Cerebellar cortex (tissue), 1 donor: Measurements from ENCODE around the gene NKIRAS2.

Source experiments
- DNase-seq: peaks from one replicate; pipeline ENCODE4 v3.0.0-alpha.2; 2015; ENCODE audit warnings: low spot score

NKIRAS2 gene

DNA sequence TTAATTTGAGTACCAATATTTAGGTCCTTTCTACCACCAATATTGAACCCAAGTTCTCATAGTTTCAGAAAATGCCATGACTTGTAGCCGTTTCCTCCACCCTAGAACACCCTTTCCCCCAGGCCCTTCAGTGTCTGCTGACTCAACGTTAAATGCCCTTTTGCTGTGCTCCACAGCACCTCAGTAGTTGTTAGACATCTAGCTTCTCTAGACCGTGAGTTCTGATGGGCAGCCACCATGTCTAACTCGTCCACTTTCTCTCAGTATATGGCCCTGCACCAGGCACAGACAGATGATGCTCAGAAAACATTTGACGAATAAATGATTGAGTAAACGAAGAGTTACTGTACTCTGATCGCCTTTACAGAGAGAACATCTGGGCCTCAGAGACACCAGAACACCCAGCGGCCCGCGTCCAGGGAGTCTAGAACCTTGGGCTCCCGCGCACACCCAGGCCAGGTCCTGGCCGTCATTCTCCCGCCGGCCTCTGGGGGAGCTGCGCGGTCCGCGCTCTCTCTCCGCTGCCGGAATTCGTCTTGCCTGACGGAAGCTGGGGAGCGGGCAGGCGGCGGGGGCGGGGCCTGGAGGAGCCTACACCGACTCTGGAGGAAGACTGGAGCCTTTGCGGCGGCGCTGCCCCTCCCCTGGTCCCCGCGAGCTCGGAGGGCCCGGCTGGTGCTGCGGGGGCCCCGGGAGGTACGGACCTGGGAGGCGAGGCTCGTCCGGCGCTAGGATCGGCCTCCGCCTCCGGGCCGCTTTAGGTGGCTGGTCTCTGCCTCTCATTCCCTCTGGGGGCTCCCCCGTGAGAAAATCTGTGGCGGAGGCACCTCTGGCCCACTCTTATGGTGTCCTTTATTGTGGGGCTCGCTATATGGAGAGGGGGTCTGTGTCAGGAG, at the start of gene NKIRAS2:
Gene NKIRAS2, plus strand, starts transcription at position 582 of the 896 bp plus-strand sequence. CDS start 1,488 bp downstream, outside the sequence.
- DNase-seq = peak; percentile 88

DNA sequence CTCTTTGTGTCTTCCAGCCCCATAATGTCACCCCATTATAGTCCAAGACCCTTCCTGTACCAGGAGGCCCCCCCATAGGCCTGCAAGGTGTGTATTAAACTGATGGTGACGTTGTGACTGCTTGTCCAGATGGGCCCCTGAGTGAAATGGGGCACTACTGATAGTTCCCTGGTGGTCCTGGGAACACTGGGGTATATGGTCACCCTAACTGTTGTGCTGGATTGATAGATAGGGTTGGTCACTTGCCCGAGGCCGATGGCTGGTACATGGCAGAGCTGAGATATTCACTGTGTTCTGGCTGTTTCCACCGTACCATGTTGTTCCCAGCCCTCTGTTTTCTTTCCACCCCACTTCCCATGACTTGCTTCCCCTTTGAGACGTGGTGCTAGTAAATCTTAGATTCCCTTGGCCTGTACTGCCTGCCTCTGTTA, 49.0 kb upstream of the NKIRAS2 start:
- DNase-seq = no peak

DNA sequence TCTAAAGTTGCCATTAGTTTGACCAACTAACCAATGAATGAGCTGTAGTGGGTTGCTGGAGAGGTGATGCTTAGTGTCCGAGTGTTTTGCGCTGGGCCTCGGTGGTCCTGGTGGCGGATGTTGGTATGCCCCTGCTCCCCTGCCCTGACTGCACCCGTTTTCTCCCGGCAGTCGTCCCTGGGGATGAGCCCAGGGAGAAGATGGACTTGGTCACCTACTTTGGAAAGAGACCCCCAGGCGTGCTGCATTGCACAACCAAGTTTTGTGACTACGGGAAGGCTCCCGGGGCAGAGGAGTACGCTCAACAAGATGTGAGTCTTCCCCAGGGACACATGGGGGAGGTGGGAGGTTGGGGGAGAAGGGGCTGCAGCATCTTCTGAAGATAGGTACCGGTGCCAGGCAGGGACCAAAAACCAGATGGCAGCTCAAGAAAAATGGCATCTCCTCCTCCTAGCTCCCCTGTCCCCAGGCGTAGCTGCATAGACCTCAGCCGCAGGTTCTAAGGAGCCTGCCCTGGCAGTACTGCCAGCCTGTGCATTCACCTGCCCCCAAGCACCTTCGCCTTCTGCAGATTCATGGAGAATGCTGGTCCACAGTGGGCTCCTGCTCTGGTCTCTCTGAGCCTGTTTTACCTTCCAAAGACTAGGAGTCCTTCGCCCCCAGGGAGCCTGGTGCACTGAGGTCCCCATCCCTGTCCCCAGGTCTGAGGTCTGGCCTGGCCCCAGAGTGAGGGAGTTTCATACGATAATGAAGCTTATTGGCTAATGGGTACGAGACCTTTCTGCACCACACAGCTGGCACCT, 48.0 kb upstream of the NKIRAS2 start:
- DNase-seq = no peak

DNA sequence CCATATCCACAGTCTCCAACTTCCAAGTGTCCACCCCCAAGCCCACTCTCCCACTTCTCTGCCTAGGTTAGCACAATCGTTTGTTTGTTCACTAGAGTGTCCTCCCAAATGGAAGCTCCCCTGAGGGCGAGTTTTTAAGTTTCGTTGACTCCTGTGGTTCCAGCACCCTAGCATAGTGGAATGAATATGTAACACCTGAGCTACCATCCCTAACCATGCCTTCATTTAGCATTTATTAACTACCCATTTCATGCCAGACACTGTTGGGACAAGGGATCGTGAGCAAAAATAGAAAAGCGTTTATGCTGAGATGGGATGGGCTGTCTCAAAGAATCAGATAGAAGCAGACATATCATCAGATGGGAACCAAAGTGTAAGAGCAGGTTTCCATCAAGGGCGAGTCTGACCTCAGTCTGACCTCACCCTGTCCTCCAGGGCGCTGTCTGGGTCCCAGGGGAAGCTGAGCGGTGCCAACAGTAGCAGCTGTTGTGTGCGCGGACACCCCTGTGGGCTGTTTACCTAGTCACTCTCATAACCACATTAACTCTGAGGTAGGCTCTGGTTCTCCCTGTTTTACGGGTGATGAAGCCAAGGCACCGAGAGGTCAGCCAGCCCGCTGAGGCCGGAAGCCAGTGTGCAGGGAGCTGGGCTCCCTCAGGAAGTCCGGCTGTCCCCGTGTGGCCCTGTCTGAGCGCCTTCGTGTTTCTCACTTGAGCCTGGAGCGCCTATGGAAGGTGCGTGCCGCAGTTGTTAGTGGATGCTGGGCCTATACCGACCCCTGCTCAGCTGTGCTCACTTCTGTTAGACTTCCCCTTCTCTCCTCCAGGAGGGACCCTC, 47.1 kb upstream of the NKIRAS2 start:
- no peak for DNase-seq

DNA sequence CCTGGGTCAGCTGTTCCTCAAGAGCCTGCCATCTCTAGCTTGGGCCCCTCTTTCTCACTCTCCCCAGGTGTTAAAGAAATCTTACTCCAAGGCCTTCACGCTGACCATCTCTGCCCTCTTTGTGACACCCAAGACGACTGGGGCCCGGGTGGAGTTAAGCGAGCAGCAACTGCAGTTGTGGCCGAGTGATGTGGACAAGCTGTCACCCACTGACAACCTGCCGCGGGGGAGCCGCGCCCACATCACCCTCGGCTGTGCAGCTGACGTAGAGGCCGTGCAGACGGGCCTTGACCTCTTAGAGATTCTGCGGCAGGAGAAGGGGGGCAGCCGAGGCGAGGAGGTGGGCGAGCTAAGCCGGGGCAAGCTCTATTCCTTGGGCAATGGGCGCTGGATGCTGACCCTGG, 46.5 kb upstream of the NKIRAS2 start:
- no peak for DNase-seq

DNA sequence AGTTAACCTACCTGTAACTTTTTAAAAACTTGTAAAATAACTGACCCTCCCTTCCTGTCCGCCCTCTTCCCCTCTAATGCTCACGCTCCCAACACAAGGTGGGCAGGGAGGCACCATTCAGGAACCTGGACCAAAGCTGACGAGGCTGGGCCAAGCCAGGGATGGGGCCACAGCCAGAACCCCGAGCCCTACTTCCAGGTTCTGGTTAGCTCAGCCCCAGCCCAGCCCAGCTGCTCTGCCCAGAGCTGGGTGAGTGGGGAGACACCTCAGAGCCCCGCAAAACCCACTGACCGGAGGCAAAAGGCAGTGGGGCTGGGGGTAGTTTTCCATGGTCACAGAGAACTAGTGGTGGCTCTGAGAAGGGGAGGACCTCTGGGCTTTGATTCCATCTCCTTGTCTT, 45.9 kb upstream of the NKIRAS2 start:
- no peak for DNase-seq

DNA sequence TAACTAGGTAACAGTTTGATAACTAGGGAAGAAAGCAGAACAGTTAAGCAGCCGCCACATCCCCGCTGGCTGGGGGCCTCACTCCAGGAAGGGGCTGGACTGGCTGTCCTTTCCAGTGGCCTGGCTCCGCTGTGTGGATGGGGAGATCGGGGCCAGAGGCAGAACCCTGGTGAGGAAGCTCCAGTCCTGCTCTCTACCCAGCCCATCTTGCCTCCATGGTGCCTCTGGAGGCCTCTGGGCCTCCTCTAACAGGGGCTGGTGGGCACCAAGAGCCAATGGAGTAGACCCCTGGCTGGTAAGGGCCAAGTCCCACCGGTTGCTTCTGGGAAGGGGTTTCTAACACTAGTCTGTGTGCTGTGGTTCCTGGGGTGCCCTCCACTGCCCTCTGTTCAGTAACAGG, 45.2 kb upstream of the NKIRAS2 start:
- DNase-seq = no peak

DNA sequence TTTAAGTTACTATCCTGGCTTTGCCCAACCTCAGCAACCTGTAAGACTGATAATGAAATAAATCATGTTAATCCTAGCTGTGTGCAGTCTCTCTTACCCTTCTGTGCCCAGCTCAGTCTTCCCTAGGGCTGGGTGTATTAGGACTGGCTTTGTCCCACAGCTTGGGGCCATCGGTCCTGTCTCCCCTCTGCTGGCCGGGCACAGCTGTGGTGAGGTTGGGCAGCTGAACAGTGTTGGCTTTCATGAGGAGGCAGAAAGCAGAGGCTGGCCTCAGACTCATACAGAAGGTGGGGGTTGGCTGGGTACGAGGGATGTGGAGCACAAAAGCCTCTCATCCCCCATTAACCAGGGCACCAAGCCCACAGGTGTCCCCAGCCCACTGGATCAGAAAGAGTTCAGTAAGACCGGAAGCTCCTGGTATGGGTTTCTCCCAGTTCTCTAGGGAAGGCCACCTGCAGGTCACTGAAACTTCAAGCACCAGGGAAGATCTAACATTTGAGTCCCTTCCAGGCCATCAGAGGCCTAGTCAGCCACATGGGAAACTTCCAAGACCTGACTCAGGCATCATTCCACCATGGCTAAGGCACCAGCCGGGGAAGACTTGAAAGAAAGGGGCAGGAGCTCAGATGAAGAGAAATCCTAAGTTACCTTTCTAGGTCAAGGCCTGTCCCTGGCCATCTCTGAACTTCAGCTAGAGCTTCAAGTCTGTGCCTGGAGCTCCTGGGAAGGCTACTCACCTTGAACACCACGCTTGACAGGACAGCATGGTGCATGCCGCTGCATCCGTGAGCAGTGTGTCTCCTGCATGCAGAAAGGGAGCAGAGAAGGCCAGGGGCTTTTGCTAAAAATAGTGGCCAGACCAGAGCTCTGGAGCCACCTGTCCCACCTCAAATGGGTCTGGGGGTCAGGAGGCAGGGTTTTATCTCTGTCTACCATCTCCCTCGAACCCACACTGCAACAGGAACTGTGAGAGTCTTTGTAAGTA, 44.5 kb upstream of the NKIRAS2 start:
- DNase-seq = no peak

DNA sequence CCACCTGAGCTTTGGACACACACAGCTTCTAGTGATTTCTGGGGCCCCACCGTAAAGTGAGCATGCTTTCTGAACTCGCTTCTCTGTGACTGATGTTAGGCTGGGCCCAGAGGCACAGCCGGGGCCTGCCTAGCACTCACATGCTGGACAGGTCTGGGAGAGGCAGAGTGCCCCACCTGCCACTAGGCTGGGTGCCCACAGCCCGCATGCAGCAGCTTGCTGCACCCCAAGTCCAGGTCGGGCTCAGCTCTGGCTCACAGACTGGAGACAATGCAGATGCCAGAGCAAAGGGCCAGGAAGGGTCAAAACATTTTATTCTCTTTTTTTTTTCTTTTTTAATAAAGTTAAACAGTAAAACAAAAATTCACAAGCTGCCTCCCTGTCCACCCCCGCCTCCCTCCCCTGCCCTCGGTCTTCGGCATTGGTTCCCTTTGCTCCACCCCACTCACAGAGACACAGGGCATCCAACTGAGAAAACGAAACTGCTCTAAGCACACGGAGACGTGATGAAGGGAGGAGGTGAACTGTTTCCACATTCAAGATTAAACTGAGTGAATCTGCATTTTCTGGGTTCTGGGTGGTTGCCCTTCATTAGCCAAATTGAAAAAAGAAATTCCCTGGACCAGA, 43.6 kb upstream of the NKIRAS2 start:
- no peak for DNase-seq

DNA sequence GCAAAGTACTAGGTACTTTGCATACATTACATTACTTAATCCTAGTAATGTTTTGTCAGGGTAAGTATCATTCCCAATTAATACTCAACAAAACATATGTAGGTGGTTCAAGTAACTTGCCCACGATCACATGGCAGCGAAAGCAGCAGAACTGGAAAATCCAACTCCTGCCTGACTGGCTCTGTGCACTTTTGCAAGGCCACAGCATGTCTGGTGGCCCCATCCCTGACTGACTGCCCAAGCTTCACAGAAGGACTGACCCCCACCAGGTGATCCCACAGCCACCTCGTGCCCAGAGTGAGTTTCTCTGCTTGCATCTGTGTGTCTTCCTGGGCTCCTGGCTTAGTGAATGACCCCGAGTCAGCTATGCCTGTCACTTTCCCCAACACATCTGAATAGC, 41.9 kb upstream of the NKIRAS2 start:
- no peak for DNase-seq

DNA sequence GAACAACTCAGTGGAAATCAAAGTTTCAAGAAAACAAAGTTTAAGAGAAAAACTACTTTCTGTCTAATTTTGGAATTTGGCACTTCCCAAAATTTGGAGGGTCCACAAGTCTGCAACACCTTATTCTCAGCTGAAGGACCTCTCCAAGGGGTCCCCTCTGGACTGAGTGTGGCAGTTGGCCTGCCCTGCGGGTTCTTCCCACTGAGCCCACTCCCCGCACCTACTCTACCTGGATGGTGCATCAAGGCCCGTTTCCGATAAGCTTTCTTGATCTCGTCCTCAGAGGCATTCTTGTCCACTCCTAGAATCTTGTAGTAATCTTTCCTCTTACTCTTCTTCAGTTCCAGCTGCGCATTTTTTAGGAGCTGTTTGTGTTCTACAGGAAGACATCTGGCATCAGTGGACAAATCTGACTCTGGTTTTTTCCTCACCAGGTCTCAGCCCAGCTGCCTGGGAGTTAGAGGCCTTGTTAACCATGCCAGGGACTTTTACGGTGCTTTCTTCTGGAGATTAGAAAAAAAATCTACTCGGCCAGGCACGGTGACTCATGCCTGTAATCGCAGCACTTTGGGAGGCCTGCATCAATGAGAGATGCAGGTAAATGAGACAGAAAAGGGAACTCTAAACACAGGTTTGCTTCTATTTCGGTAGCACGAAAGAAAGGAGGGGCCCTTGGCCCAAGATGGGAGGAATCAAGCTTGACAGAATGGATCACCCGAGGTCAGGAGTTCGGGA, 37.7 kb upstream of the NKIRAS2 start:
- DNase-seq = no peak

DNA sequence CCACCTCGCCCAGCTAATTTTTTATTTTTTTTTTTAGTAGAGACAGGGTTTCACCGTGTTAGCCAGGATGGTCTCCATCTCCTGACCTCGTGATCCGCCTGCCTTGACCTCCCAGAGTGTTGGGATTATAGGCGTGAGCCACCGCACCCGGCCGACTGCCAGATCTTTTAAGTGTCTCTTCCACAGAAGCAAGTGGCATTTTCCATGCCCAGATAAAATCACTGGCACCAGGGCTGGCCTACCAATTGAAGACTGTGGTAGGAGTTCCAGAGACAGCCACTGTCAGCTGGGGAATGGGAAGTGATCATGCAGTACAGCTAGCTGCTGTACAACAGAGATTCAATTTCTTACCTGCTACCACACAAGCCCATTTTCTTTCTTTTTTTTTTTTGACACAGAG, 35.4 kb upstream of the NKIRAS2 start:
- DNase-seq = no peak

DNA sequence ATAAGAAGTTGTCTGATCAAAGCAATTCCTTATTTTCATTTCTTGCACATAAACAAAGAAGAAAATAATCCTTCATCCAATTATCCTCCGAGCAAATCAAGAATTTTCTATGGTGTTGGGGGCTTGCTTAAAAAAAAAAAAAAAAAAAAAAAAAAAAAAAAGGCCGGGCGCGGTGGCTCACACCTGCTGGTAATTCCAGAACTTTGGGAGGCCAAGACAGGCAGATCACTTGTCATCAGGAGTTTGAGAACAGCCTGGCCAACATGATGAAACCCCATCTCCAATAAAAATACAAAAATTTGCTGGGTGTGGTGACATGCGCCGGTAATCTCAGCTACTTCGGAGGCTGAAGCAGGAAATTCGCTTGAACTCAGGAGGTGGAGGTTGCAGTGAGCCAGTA, 34.0 kb upstream of the NKIRAS2 start:
- no peak for DNase-seq

DNA sequence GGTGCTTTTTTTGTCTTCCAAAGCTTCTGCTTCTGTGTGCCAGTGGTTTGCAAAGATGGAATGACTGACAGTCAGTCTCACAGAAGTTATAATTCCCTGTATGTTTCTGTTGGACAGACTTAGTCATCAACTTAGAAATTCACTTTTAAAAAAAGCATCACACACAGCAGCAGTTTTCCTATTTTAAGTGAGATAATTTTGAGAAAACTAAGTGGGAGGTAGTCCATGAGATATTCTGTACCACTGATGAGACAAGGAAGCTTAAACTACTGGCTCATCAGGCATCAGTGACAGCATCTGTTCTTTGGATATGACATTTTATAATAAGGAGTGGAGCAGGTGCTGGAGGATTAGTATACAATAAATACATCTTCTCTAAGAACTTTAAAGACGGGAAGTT, 33.3 kb upstream of the NKIRAS2 start:
- DNase-seq = no peak

DNA sequence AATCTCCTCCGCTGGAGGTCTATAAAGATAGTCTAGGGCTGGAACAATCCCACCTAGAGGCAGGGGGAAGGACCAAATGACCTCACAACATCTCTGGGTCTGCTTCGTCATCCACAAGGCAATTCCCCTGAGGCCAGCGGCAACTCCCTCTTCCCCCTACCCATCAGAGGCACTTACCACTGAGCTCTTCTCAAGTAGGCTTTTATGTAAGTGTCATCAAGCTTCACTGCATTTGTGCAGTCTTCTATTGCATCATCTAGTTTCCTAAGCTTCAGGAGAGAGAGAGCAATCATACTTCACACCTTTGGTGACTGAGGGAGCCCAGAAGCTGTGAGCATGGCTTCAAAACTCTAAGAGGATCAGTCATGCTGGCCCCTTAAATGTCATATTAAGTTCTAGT, 32.2 kb upstream of the NKIRAS2 start:
- DNase-seq = no peak

DNA sequence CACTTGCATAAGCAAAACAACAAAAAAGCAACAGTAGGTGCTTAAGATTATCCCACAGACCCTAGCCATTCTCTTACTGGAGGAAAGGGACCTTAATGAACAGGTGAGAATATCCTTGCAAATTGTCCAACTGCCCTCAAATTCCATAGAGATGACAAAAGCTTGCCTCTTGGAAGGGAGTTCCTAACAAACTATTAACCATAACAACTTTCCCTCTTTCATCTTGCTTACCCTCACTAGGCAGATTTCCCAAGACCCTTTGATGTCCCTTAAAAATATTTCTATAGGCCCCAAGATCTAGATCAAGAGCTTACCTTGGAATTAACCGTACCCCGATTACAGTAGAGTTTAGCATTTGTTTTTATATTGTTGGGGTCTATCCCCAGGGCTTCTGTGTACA, 31.5 kb upstream of the NKIRAS2 start:
- DNase-seq = no peak

DNA sequence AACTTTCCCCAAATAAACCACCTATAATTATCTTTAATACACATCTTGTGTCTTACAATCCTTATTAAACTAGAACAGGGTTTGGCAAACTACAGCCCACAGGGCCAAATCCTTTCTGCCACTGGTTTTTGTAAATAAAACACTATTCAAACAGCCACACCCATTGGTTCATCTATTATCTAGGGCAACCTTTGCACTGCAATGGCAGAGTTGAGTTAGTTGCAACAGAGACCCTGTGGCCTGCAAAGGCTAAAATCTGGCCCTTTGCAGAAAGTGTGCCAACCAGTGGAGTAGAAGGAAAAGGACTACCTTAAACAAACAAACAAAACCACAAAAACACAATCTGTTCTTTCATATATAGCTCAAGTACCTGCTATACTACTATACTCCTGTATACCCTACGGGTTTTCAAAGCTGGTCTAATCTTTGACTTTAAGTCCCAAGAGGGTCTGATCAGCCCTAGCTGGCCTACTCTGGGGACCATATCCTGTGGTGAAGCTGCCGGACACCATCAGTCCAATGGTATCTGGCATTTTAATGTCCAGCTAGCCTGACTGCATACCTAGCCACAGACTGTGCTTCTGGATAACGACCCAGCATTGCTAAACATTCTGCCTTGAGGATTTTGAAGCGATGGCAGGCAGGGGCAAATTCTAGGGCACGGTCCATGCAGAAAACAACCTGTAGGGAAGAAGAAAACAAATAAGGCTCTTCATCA, 30.0 kb upstream of the NKIRAS2 start:
- DNase-seq = no peak

DNA sequence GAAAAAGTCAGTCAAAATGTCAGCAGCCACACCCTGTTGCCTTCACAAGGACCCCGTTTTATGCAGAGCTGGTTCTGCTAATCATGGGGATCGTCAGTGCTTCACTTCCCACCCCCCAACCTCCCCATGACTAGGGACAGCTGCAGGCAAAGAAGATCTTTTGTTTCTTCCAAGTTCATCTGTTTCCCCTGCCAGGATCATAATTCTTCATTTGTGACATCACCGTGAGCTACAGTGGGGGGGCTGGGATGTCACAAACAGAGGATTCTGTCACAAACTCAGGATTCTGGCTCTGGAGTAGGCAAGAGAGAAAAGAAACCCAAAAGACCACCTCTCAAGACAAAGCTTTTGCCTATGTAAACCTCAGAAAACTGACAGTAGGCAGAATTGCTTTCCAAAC, 27.3 kb upstream of the NKIRAS2 start:
- DNase-seq = no peak

DNA sequence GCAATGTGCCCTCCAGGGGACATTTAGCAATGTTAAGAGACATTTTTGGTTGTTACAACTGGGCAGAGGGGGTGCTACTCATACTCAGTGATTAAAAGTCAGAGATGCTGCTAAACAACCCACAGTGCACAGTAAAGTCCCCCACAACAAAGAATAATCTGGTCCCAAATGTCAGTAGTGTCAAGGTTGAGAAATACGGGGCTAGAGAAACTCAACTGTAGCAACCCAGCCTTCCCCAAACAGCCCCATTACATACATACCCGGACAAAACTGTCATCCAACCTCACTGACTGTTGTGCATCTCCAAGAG, 23.1 kb upstream of the NKIRAS2 start:
- DNase-seq = no peak
